CD1c-positive myeloid dendritic cell (primary cell): Measurements from ENCODE around the gene RAPGEF1.

Experiments
- DNase-seq: peaks from one replicate; pipeline ENCODE4 v3.0.0-alpha.2; 2016; ENCODE audit errors: extremely low spot score

RAPGEF1 gene

GRCh38 chr9:131530920-131531832 lies 208.7 kb downstream of the RAPGEF1 start, which contains the start of gene UCK1:
TSS of gene UCK1 (minus strand) at chr9:131531263. CDS start at chr9:131531174, 89 bp downstream.
- peak; percentile 89 for DNase-seq

GRCh38 chr9:131530546-131530919 lies 209.3 kb downstream of the RAPGEF1 start:
- no peak for DNase-seq

- DNase-seq, result no peak
Measured at GRCh38 chr9:131529597-131530545, 210.0 kb downstream of the RAPGEF1 start.

- DNase-seq, result no peak
Measured at GRCh38 chr9:131528886-131529505, 210.9 kb downstream of the RAPGEF1 start.

GRCh38 chr9:131528186-131528585 lies 211.7 kb downstream of the RAPGEF1 start:
- DNase-seq, result no peak
